NCI-H128 (cell line): ENCODE data around the gene BMP15.

ENCODE experiments used
- DNase-seq: peaks from one replicate; lab custom pipeline; 2025; ENCODE audit not compliant: unreplicated experiment; lab: John Stamatoyannopoulos, UW

BMP15 gene

DNA sequence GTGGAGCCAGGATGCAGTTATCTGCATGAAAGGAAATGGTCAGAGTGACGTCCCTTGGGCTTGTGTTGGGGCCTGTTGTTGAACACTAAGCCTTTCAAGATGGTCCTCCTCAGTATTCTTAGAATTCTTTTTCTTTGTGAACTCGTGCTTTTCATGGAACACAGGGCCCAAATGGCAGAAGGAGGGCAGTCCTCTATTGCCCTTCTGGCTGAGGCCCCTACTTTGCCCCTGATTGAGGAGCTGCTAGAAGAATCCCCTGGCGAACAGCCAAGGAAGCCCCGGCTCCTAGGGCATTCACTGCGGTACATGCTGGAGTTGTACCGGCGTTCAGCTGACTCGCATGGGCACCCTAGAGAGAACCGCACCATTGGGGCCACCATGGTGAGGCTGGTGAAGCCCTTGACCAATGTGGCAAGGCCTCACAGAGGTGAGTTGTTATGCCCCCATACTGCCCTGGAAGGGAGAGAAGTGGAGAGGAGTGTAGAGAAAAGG, at the start of gene BMP15:
Gene BMP15, plus strand, starts transcription at position 51 of the 492 bp plus-strand sequence. Its CDS starts 49 bp downstream, at position 100.
- no peak for DNase-seq

DNA sequence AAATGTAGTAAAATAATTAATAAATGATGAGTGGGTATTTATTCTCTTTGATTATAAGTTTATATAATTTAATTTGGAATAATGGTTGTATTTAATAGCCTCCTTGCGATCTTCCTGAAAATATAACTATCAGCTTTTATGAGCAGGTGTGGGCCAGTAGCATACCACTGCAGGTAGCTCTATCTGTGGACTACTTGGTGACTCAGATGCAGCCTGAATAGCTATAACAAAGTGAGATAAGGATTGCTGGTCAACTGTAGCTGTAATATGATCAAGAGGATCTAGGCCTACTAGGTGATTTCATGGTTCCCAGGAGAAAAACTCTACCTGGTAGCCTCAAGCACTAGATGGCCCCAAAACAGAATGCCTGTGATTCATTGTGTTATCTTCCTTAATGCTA, 47.1 kb upstream of the BMP15 start:
- no peak for DNase-seq

DNA sequence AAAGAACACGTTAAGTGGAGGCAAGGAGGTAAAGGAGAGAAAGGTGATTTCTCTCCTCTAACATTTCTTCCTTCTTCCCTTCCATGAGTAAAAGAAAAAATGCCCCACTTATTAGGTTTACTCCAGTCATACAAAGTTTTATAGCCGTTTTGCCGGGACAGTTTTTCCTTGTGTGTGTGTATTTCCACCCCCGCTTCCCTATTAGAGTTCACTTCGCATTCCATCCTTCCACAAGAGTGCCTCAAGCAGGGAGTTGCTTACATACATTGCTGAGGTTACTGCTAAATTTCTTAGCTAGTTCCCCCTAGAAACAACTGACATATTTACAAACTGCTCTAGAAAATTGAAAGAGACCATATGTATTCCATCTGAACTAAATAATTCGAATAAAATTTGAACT, 45.2 kb upstream of the BMP15 start:
- no peak for DNase-seq

DNA sequence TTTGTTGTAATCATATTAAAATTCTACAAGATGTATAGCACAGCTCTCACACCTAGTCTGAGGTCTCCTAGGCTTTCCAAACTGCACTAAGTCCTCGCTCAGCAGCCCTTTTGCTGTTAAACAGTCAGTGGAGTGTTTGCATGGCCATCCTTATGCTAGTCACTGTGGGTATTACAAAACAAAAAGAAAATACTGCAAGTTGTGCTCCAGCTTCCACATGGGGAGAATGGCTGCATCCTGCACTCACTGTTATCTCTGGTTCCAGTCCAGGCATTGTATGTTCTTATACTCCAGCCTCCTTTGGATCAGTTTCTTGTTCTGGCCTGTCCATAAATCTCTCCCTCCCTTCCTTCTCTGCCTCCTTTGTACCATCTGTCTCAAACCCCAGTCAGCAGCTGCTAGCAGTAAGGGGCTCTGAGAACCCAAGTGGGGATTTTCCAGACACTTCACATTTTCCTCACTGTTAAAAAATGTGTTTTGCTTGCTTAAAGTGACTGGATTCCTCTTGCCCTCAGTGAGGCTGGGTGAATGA, 38.5 kb upstream of the BMP15 start:
- no peak for DNase-seq

DNA sequence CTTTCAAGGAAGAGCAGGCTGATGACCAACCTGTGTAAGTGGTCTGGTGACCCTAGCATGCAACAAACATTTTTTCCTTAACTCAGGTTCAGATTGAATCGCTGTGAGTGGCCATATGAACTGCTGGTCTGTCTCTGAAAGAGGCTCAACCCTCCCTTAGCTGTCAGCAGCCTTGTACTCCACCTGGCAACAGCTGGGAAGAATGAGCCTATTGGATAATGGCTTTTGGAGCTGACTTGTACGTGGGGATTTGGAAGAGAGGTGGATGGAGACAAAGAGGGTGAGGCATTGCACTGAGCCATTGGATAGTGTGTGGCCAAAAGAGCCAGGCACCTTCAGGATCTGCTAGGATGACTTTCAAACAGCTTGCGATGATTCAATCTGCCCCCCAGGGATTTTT, 35.7 kb upstream of the BMP15 start:
- DNase-seq: no peak

DNA sequence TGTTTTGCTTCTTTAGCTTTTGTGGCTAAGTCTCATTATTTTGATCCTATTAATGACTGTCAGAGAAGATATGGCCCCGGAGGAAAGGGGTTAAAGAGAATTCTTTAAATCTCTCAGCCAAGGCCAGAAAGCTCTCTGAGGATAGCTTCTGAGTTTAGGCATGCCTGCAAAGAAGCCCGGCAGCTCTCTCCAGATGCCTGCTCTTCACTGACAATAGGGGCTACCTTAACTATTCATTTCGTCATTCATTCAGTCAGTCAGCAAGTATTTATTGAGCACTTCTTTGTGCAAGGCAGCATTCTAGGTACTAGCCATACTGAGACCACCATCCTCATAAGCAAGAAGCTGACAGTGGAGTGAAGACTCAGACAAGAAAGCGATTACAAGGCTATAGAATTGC, 34.0 kb upstream of the BMP15 start:
- no peak for DNase-seq

DNA sequence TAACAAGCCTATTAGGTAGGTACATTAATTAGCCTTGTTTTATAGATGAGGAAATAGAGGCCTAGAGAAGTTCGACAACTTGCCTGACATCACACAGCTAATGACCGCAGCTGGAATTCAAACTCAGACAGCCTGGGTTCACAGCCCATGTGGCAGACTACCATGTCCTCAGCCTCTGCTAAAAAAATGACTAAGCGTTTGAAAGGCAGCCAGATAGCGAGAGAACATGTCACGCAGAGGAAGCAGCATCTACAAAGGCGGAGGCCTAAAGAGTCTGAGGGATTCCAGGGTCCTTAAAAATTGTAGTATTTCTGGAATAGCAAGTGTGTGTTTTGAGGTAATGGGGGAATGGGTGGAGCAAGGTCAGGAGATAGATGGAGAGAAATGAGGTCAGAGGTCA, 33.2 kb upstream of the BMP15 start:
- DNase-seq: no peak

DNA sequence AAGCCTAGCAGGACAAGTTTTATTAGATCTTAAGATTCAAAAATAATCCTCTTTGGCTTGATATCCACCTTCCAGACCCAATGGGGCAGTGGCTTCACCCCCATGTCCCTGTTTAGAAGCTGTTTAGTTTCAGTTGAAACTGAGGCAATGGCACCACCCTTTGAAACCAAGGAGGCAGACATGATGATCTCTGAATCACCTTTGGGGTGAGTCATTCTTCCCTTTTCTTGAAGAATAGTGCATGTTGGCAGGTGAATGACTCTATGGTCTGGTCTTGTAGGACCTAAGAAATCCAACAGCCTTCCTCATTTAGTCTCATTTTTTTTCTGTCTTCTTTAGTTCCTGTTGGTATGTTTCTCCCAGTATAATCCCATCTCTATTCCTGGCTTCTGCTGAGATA, 29.5 kb upstream of the BMP15 start:
- no peak for DNase-seq

DNA sequence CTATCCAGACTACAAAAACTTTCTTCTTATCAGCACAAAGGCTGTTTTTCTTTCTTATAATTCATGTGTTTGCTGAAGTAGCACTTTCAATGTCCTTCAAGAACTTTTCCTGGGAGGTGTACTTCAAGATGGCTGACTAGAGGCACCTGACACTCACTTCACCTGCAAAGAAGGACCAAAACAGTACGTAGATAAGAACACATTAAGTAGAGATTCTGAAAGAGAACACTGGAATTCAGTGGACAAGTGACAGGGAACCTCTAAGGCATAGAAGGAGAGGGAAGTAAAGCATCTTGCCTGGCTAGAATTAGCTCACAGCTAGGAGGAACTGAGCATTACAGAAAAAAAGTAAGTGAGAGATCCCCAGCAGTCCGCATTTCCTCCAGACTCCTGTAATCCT, 21.7 kb upstream of the BMP15 start:
- DNase-seq: no peak

DNA sequence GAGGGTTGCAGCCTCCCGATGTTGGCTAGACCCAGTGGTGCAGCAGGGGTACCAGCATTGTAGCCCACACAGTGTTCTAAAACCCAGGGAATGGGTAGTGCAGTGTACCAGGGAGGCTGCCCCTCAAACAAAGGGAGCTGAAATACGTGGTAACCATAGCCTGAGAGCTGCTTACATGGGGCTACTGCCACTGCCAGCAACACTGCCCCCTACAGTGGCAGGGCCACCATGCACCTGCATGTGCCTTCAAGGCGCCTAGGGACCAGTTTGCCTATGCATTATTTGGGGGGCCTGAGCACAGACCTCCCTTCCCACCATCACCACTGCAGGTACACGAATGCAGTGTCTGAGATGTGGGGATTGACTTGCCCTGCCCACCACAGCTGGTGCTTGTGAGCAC, 21.0 kb upstream of the BMP15 start:
- no peak for DNase-seq

DNA sequence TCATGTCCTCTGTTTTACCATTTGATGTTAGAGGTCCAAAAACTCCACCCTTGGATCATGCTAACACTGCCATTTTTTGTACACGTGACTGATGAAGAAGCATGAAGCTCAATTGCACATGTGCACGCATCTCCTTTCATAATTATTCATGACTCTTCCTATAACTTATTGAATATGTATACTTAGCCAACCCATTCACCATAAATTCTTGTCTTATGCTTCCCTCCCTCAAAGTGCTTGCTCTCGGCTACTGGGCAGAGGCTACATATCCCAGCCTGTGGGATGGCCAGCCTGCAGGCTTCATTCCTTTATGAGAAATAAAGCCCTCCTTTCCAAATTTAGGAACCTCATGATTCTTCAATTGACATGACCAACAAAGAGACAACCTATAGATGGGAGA, 17.5 kb upstream of the BMP15 start:
- no peak for DNase-seq

DNA sequence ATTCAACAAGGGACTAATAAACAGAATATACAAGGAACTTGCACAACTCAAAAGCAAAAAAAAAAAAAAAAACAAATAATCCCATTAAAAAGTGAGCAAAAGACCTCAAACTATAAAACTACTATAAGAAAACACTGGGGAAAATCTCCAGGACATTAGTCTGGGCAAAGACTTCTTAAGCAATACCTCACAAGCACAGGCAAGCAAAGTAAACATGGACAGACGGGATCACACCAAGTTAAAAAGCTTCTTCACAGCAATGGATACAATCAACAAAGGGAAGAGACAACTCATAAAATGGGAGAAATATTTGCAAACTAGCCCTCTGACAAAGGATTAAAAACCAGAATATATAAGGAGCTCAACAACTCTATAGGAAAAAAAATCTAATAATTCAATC, 17.1 kb upstream of the BMP15 start:
- DNase-seq: no peak

DNA sequence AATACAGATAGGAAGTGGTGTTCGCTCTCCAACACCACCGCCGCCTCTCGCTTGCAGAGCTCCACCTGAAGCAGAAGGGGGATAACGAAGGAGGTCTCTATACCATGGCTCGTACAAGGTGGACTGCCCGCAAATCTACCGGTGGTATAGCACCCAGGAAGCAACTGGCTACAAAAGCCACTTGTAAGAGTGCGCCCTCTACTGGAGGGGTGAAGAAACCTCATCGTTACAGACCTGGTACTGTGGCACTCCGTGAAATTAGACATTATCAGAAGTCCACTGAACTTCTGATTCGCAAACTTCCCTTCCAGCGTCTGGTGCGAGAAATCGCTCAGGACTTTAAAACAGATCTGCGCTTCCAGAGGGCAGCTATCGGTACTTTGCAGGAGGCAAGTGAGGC, 5.2 kb upstream of the BMP15 start:
- no peak for DNase-seq

DNA sequence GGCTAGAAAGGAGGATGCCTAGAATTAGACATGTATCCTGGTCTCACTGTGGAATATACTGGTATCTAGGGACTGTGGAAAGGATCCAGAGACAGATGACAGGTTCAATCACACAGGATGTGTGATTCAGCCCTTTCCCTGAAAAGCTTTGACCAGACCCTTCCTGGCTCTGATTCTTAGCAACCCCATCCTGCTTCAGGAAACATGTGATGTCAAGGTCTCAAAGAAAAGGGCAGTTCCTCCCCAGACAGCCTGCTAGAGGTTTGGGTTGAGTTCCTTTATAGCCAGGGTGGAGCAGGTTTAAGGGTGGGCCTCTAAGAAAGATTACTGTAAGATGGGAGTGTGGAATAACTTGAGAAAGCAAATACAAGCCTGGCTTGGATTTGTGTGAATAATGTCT, 3.0 kb downstream of the BMP15 start:
- no peak for DNase-seq

DNA sequence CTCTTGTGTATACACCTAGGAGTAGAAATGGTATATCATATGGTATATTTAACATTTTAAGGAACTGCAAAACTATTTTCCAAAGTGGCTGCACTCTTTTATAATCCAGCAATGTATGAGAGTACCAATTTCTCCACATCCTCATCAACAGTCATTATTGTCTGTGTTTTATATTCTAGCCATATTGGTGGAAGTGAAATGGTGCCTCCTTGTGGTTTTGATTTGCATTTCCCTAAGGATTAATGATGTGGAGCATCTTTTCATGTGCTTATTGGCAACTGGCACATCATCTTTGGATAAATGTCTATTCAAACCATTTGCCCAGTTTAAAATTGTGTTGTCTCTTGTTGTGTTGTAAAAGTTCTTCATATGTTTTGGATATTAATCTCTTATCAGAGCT, 9.6 kb downstream of the BMP15 start:
- DNase-seq: no peak

DNA sequence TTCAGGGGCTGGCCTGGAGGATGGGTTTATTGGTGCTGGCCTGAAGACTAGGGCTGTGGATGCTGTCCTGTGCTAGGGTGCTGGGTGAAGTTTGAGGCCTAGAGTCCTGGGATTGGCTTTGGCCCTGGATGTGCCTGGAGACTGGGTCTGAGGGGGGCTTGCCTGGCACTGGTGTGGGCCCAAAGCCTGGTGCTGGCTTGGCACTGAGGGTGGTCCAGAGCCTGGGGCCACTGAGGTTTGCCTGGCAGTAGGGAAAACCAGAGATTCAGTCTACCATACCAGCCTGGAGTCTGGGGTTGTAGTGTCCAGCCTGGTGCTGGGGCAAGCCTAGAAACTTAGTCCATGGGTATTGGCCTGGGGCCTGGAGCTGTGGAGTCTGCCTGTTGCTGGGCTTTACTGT, 16.6 kb downstream of the BMP15 start:
- DNase-seq: no peak

DNA sequence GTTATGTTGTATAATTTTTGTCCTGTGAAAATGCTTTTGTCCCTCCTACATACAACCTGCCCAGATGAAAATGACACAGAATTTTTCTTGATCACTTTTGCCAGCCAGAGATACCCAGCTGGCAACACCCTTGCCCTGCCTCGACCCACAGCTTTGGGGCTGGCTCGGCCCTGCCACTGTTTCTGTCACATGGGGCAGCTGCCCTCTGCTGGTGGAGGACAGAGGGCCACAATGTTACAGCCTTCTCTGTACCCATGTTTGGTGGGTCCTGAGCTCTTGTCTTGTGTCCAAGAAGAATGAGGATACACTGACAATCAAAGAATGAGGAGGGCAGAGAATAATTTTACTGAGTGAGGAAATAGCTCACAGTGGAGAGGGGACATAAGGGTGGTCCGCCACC, 31.1 kb downstream of the BMP15 start:
- DNase-seq: no peak

DNA sequence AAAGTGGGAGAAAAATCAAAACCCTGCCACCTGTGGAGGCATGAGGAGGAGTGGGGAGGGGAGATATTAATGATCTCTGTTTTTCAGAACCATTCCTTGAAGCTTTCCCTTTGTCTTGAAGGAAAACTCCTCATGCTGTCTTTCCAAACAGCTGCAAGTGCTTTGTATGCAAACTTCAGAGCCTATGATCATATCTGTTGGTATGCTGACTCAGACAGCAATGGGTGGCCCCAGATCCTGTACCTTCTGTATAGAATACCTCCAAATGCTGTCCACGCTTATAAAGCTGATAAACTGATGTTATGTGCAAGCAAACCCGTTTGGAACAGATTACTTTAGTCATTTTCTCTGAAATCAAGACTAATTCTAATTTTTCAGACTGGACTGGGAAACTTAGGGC, 31.9 kb downstream of the BMP15 start:
- no peak for DNase-seq

DNA sequence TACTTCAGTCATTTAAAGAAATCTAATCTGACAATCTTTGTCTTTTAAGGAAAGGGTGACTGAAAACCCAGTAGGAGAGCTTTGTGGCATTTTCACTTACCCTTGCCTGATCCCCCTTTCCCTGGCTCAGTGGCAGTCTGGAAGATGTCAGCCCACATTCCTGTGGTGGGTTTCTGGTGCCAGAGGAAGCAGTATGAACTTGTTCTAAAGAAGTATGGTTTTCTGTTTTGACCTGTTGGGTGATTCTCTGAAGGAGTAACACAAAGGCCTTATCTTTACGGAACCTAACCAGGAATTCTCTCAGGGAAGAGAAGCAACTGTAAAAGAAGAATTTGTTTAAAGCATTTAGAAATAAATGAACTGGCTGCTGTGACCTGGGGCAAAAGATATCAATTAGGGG, 41.9 kb downstream of the BMP15 start:
- no peak for DNase-seq

DNA sequence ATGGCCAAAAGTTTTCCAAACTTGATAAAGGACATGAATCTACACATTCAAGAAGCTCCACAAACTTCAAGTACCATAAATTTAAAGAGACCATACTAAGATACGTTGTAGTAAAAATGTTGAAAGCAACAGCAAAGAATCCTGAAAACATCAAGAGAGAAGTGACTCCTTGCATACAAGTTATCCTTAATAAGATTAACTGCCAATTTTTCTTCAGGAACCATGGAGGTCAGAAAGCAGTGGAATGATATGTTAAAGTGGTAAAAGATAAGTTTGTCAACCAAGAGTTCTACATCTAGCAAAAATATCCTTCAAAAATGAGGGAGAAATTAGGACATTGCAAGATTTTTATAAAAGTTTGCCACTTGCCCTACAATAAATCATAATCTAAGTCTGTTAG, 43.3 kb downstream of the BMP15 start:
- DNase-seq: no peak

DNA sequence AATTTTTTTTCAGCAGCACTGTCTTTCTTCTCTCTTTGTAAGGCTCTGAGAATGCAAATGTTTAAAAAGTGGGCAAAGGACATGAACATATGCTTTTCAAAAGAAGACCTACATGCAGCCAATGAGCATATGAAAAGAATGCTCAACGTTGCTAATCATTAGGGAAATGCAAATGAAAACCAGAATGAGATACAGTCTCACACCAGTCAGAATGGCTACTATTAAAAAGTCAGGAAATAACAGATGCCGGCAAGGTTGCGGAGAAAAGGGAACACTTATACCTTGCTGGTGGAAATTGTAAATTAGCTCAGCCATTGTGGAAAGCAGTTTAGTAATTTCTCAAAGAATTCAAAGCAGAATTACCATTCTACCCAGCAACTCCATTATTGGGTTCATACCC, 51.6 kb downstream of the BMP15 start:
- no peak for DNase-seq

DNA sequence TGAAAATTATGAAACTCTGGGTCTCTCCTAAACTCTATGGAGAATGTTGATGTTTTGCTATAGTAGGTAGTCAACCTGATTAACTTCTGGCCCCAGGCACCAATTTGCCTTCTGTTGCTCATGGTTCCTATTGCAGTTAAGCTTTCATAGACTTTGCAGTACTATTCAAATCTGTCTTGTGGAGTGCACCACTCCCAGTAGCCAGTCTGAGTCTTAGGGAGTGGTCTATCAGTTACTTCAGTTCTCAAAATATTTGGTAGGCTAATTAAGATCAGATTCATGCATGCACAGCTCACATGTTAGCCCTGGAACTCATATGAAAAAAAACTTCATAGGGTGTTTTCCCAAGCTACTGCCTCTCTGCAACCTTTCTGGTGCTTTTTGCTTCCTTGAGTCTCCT, 53.3 kb downstream of the BMP15 start:
- DNase-seq: no peak
